Measurements from ENCODE around the gene SKIDA1.

- TF ChIP-seq CTCF (conservative IDR thresholded peaks at IDR 0.05 in 1 of 2, IDR thresholded peaks at IDR 0.05 in 1 of 2; ENCODE audit: low read depth in 1 of 2, low read length in 2 of 2) (no peak), EZH2 (IDR thresholded peaks at IDR 0.05; ENCODE audit: low read length, missing control alignments) (no peak)
Measured at GRCh38 chr10:21513405-21513788, 12.1 kb downstream of the SKIDA1 start.
